GM20431 (cell line): ENCODE results near the gene TMEM132D.
"Not testable (repeated sequence)": the region's sequence is repeated elsewhere in the genome, so short reads cannot be mapped to it uniquely, and the experiment has no call there.

ENCODE experiments used
- in situ Hi-C: fragments of 300-500 bp; cut with MseI, MboI; formaldehyde crosslinking; loops from one replicate; pipeline ENCODE4 v1.15.0; 2020; ENCODE audit warnings: low sequenced_read_pairs; ENCODE audit not compliant: unreplicated experiment

Gene TMEM132D

GRCh38 chr12:129903956-129904829 is at the start of gene TMEM132D:
Gene TMEM132D (minus strand): TSS chr12:129904025.
- in situ Hi-C loops, result no loop called here

- in situ Hi-C loops, result no loop called here
These were observed 45.8 kb upstream of the TMEM132D start for GRCh38 chr12:129949651-129950050.

GRCh38 chr12:129941618-129942017 is 37.8 kb upstream of the TMEM132D start:
- in situ Hi-C loops, result no loop called here

GRCh38 chr12:129938089-129938488 is 34.3 kb upstream of the TMEM132D start:
- in situ Hi-C loops, result no loop called here

- in situ Hi-C loops, result no loop called here
These were observed 33.6 kb upstream of the TMEM132D start for GRCh38 chr12:129937426-129937825.

GRCh38 chr12:129928643-129929042 is 24.8 kb upstream of the TMEM132D start:
- in situ Hi-C loops, result no loop called here

GRCh38 chr12:129927316-129927900 is 23.6 kb upstream of the TMEM132D start:
- in situ Hi-C loops, result no loop called here

GRCh38 chr12:129911428-129912049 is 7.7 kb upstream of the TMEM132D start:
- in situ Hi-C loops, result no loop called here

DNA sequence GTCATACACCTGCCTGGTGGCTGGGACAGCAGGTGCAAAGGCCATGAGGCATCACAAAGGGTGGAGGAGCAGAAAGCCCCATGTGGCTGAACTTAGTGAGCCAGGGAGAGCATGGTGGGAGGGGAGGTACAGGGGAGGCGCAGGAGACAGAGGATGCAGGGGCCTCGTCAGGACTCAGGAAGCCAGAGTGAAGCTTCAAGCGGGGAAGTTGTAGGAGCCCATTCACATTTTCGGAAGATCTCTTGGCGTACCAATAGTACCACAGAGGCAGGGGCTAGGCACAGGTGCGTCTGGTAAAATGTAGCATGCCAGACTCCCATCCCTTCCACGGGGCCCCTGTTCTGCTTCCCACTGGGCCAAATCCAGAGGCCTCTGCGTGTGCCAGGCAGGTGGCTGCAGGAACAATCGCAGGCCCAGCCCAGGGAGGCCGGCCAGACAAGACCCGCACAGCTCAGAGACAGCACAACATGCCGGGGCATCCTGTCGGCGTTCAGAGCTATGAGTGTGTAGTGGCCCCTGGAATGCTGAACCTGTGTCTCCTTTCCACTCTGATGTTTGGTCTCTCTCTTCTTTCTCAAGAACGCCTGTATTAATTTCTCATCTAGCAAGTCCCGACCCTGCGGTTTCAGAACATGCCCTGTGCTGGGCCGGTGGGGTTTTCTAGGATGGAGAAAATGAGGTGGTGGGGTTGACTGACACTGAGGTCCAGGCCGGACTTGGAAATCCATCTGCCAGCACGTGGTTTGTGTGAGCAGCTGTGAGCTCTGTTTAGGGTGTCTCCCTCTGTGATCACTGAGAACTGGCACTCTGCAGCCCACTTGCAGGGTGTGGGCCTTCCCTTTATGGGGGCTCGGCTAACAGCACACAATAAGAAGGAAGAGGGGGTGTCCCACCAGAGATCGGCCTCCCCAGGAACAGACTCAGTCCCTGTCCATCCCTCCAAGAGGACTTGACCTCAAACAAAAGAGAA is 5.5 kb upstream of the TMEM132D start:
- in situ Hi-C loops, result no loop called here

DNA sequence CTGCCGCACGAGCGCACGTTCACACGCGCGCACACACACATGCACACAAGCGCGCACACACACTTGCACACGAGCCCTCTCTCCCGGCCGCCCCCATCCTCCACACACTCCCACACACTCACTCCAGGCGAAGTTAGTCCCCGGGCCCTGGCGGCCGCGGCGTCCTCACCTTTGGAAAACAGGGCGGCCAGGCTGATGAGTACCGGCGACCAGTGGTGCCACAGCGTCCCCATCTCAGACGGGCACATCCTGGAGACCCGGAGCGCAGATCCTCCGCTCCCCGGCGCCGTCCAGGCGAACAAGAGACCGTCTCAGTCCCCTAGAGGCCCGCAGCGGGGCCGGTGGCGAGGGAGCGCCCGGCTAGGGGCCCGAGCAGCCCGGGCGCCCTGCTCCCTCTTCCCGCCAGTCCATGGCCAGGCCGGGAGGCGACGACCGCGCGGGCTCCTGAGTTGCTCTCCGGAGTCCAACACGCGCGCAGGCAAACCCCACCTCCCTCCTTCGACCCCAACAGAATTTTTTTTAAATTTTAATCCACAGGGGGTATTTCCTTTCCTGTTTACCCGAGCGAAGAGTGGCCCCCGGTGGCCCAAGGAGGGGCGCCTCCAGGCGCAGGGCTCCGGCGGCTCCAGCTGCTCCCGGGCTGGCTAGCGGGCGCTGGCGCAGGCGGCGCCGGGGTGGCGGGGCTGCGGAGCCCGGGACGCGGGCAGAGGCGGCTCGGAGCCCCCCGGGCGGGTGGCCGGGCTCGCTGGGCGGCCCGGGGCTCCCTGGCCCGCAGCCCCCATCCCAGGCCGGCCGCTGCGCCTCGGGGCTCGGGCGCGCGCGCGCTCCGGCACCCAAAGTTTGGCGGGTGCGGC is 506 bp downstream of the TMEM132D start:
- in situ Hi-C loops, result no loop called here

GRCh38 chr12:129902371-129903091 is 1.3 kb downstream of the TMEM132D start:
- in situ Hi-C loops, result no loop called here

- in situ Hi-C loops, result no loop called here
These were observed 2.6 kb downstream of the TMEM132D start for GRCh38 chr12:129901254-129901653.

GRCh38 chr12:129900306-129900705 is 3.5 kb downstream of the TMEM132D start:
- in situ Hi-C loops, result no loop called here

DNA sequence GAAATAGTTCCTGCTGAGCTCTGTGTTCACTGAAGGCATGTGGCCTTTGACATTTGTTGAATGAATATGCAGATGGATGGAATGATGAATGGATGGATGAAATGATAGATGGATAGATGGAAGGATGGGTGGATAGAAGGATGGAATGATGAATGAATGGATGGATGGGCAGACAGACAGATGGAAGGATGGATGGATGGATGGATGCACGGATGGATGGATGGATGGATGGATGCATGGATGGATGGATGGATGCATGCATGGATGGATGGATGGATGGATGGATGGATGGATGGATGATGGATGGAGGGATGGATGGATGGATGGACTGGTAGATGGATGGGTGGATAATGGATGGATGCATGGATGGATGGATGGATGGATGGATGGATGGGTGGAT is 4.8 kb downstream of the TMEM132D start:
- in situ Hi-C loops, result not testable (repeated sequence)

- in situ Hi-C loops, result no loop called here
These were observed 10.1 kb downstream of the TMEM132D start for GRCh38 chr12:129893691-129894090.

GRCh38 chr12:129887101-129887500 is 16.7 kb downstream of the TMEM132D start:
- in situ Hi-C loops, result no loop called here

DNA sequence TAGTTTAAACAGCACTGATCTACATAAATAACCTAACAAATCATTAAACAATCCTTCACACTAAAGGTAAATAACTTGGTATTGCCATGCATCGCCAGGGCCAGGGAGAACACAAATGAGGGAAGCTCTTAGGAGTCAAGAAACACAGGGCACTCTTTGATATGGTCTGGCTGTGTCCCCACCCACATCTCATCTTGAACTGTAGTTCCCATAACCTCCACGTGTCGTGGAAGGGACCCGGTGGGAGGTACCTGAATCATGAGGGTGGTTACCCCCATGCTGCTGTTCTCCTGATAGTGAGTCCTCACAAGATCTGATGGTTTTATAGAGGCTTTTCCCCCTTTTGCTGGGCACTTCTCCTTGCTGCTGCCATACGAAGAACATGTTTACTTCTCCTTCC is 17.3 kb downstream of the TMEM132D start:
- in situ Hi-C loops, result no loop called here

DNA sequence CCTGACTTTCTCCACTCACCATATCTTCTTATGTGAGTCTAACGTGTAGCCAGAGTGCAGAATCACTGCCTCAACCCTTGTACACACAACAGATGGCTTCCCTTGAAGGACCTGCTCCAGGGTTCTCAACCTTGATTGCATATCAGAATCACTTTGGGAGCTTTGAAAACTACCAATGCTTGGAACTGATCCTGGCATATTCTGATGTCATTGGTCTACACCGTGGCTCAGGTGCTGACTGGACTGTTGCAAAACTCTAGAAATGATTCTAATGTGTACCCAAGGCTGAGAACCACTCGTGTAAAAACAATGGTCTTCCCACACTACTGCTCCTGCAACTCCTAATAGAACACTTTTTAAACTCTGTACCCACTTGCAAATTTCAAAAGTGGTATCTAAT is 18.5 kb downstream of the TMEM132D start:
- in situ Hi-C loops, result no loop called here

GRCh38 chr12:129877411-129877810 is 26.4 kb downstream of the TMEM132D start:
- in situ Hi-C loops, result no loop called here
